Measurements from ENCODE around the gene C2CD3. TPM values are rescaled to one million over a fixed set of nuclear protein-coding genes. Genes with fewer than 3 reads are reported as not detected.

The C2CD3 gene
- total RNA-seq, 1 experiment from 2014 or later = 22.0 TPM

- no peaks in the 10 kb centered on the region for H3K79me1 ChIP-seq (ENCODE audit: insufficient read depth, low read depth, low read length, poor library complexity, severe bottlenecking)
- no peak overlapping the region for H3K27ac Mint-ChIP-seq
- H3K23me2 ChIP-seq (ENCODE audit: insufficient read length, low read depth, low read length, poor library complexity, severe bottlenecking) = no peaks in the 10 kb centered on the region
- H3K27ac ChIP-seq (ENCODE audit: insufficient read length, low read depth, low read length) = no peak overlapping the region
- no peak overlapping the region for H2AK5ac ChIP-seq (ENCODE audit: insufficient read length, low read length)
- no peak overlapping the region for H3K4ac ChIP-seq (ENCODE audit: low read depth, low read length)
- H2BK15ac ChIP-seq (ENCODE audit: low read depth, low read length) = no peak overlapping the region
- H3K36me3 Mint-ChIP-seq (ENCODE audit: insufficient read depth in 1 of 3, low read depth in 3 of 3) = peaks cover 7 to 15% (median 8%) of the 10 kb centered on the region in 3 experiments; a peak in 6 of 7 replicates
- H4K20me1 ChIP-seq (ENCODE audit: control insufficient read depth, insufficient read depth, insufficient read length) = no peaks in the 10 kb centered on the region
- H3K4me3 Mint-ChIP-seq = no peak overlapping the region
- H2BK120ac ChIP-seq (ENCODE audit: low read depth, low read length, poor library complexity, severe bottlenecking) = no peak overlapping the region
- H3K4me2 ChIP-seq (ENCODE audit: insufficient read depth, insufficient read length, low read length) = no peak overlapping the region
- H3K9me3 ChIP-seq (ENCODE audit: control insufficient read depth, low read depth, low read length) = no peaks in the 10 kb centered on the region
- H3K27me3 ChIP-seq (ENCODE audit: insufficient read depth, low read length) = no peaks in the 10 kb centered on the region
- no peak overlapping the region for H3K18ac ChIP-seq (ENCODE audit: insufficient read length, low read depth, low read length)
- H2BK12ac ChIP-seq (ENCODE audit: insufficient read length, low read depth, low read length) = no peak overlapping the region
- no peak overlapping the region for H3K9ac ChIP-seq (ENCODE audit: extremely low read depth, insufficient read length, low read length)
- H3K27me3 Mint-ChIP-seq (ENCODE audit: low read depth) = no peaks in the 10 kb centered on the region
- H4K91ac ChIP-seq (ENCODE audit: insufficient read length, low read depth, low read length) = no peak overlapping the region
- H2BK5ac ChIP-seq (ENCODE audit: insufficient read length, low read length) = no peak overlapping the region
- no peak for DNase-seq
- H3K9me3 Mint-ChIP-seq = peaks cover 0 to 3% of the 10 kb centered on the region in 2 experiments; a peak in 2 of 5 replicates
- H3K23ac ChIP-seq (ENCODE audit: insufficient read length, low read depth, low read length) = no peak overlapping the region
- no peak overlapping the region for H2BK20ac ChIP-seq (ENCODE audit: low read depth, low read length, poor library complexity, severe bottlenecking)
- WGBS (ENCODE audit: extremely low coverage, insufficient read length, low lambda C conversion rate) = 100% methylated on average over 1 of the region's 5 CpGs
- no peaks in the 10 kb centered on the region for H3K79me2 ChIP-seq (ENCODE audit: insufficient read depth, low read length)
- H3K56ac ChIP-seq (ENCODE audit: insufficient read length, low read depth, low read length) = no peak overlapping the region
- H3K14ac ChIP-seq (ENCODE audit: insufficient read depth, low read length) = no peak overlapping the region
- no peaks in the 10 kb centered on the region for H3K4me1 Mint-ChIP-seq
- no peak overlapping the region for H2AFZ ChIP-seq (ENCODE audit: low read length)
- no peak overlapping the region for H4K8ac ChIP-seq (replicated peaks; ENCODE audit: insufficient read length, low read depth, low read length)
- H4K5ac ChIP-seq (ENCODE audit: insufficient read length, low read depth, low read length) = no peak overlapping the region
- no peak overlapping the region for H3T11ph ChIP-seq (ENCODE audit: low read length)
- no peaks in the 10 kb centered on the region for H3K4me1 ChIP-seq (ENCODE audit: insufficient read depth, low read length)
- no peak for TF ChIP-seq CTCF (conservative IDR thresholded peaks at IDR 0.05)
These were observed 14.5 kb upstream of the C2CD3 start for GRCh38 chr11:74185285-74185684.

All from H9 (cell line).